ENCODE measurements around the gene WASL.
"Not testable (repeated sequence)": the region's sequence is repeated elsewhere in the genome, so short reads cannot be mapped to it uniquely, and the experiment has no call there.

Gene WASL

GRCh38 chr7:123660514-123661354 is 88.1 kb downstream of the WASL start:
- DNase-seq (ENCODE audit: low read depth in 2 of 2), result no peak

- DNase-seq (ENCODE audit: low read depth in 2 of 2), result no peak
These were observed 90.8 kb downstream of the WASL start for GRCh38 chr7:123658023-123658422.

GRCh38 chr7:123657304-123657685 is 91.5 kb downstream of the WASL start:
- no peak for DNase-seq (ENCODE audit: low read depth in 2 of 2)

GRCh38 chr7:123656544-123657303 is 92.1 kb downstream of the WASL start:
- no peak for DNase-seq (ENCODE audit: low read depth in 2 of 2)

GRCh38 chr7:123655614-123656013 is 93.2 kb downstream of the WASL start, which contains the start of gene LMOD2:
TSS of gene LMOD2 (plus strand) at chr7:123655866. CDS start at chr7:123655964, 98 bp downstream.
- DNase-seq (ENCODE audit: low read depth in 2 of 2), result no peak

GRCh38 chr7:123653162-123653561 is 95.6 kb downstream of the WASL start:
- DNase-seq (ENCODE audit: low read depth in 2 of 2), result no peak

GRCh38 chr7:123652406-123652805 is 96.4 kb downstream of the WASL start:
- DNase-seq (ENCODE audit: low read depth in 2 of 2), result no peak

GRCh38 chr7:123650595-123650994 is 98.2 kb downstream of the WASL start:
- DNase-seq (ENCODE audit: low read depth in 2 of 2), result no peak

GRCh38 chr7:123649964-123650363 is 98.8 kb downstream of the WASL start:
- no peak for DNase-seq (ENCODE audit: low read depth in 2 of 2)

- DNase-seq (ENCODE audit: low read depth in 2 of 2), result no peak
These were observed 101.6 kb downstream of the WASL start for GRCh38 chr7:123647106-123647730.

GRCh38 chr7:123645516-123645915 is 103.3 kb downstream of the WASL start:
- no peak for DNase-seq (ENCODE audit: low read depth in 2 of 2)

GRCh38 chr7:123643495-123644441 is 105.0 kb downstream of the WASL start:
- no peak for DNase-seq (ENCODE audit: low read depth in 2 of 2)

- DNase-seq (ENCODE audit: low read depth in 2 of 2), result no peak
These were observed 106.9 kb downstream of the WASL start for GRCh38 chr7:123641901-123642300.

GRCh38 chr7:123640583-123640982 is 108.2 kb downstream of the WASL start:
- DNase-seq (ENCODE audit: low read depth in 2 of 2), result no peak

GRCh38 chr7:123639631-123640030 is 109.2 kb downstream of the WASL start:
- no peak for DNase-seq (ENCODE audit: low read depth in 2 of 2)

GRCh38 chr7:123637878-123638277 is 110.9 kb downstream of the WASL start:
- no peak for DNase-seq (ENCODE audit: low read depth in 2 of 2)

GRCh38 chr7:123637203-123637602 is 111.6 kb downstream of the WASL start:
- DNase-seq (ENCODE audit: low read depth in 2 of 2), result no peak

GRCh38 chr7:123635551-123636359 is 113.0 kb downstream of the WASL start:
- no peak for DNase-seq (ENCODE audit: low read depth in 2 of 2)

- DNase-seq (ENCODE audit: low read depth in 2 of 2), result not testable (repeated sequence)
These were observed 114.7 kb downstream of the WASL start for GRCh38 chr7:123634011-123634573.

GRCh38 chr7:123633553-123633952 is 115.2 kb downstream of the WASL start:
- DNase-seq (ENCODE audit: low read depth in 2 of 2), result no peak
